IMR-90 (cell line): Measurements from ENCODE around the gene IL18BP. TPM values are rescaled to one million over a fixed set of nuclear protein-coding genes. Genes with fewer than 3 reads are reported as not detected.

Experiments used
- ATAC-seq: fragments of 200-7000 bp; cut with Tn5 transposase; 2 replicates; pipeline ENCODE4 v1.9.1; 2020; ENCODE audit warnings: low read depth, mild to moderate bottlenecking, moderate library complexity
- BruUV-seq: library from RNA; stranded (reverse); fragments of 400-500 nt; replicated peaks from 2 replicates; lab custom pipeline; 2021; lab: Mats Ljungman, UMichigan
- CTCF ChIA-PET: fragments of 300-600 bp; formaldehyde crosslinking; extraction: SDS; loops from one replicate; lab custom pipeline; 2021; ENCODE audit warnings: antibody characterized with exemption; lab: Yijun Ruan, JAX
- POLR2A ChIA-PET: fragments of 300-600 bp; sonication (Branson Sonifier 250); formaldehyde crosslinking; loops from one replicate; lab custom pipeline; 2022; ENCODE audit warnings: antibody characterized with exemption; ENCODE audit not compliant: unreplicated experiment; lab: Charles Lee
- DNase-seq: peaks from one replicate; pipeline ENCODE4 v3.0.0; 2013
- H2AFZ ChIP-seq: replicated peaks from 2 replicates; pipeline ENCODE3; 2013; ENCODE audit warnings: low read length, mild to moderate bottlenecking; ENCODE audit not compliant: poor library complexity
- H2AK5ac ChIP-seq: 2 replicates; pipeline ENCODE4 v1.6.1; 2013; ENCODE audit warnings: low read depth, low read length, inconsistent platforms
- H2AK9ac ChIP-seq: replicated peaks from 2 replicates; pipeline ENCODE3; 2013; ENCODE audit warnings: mild to moderate bottlenecking, low read depth, low read length, moderate library complexity; ENCODE audit not compliant: poor library complexity
- H2BK120ac ChIP-seq: 2 replicates; pipeline ENCODE4 v1.6.1; 2013; ENCODE audit warnings: low read depth, low read length, inconsistent platforms
- H2BK15ac ChIP-seq: 3 replicates; pipeline ENCODE4 v1.6.1; 2013; ENCODE audit warnings: low read depth, low read length, inconsistent platforms
- H2BK20ac ChIP-seq: 2 replicates; pipeline ENCODE4 v1.6.1; 2013; ENCODE audit warnings: low read depth, mild to moderate bottlenecking, inconsistent platforms, low read length, moderate library complexity
- H2BK5ac ChIP-seq: 2 replicates; pipeline ENCODE4 v1.6.1; 2013; ENCODE audit warnings: mild to moderate bottlenecking, low read depth, low read length, inconsistent platforms; ENCODE audit not compliant: poor library complexity, severe bottlenecking
- H3K14ac ChIP-seq: replicated peaks from 2 replicates; pipeline ENCODE4 v1.6.1; 2013; ENCODE audit warnings: low read depth, low read length, inconsistent platforms
- H3K18ac ChIP-seq: 2 replicates; pipeline ENCODE4 v1.6.1; 2013; ENCODE audit warnings: low read depth, low read length, control low read depth
- H3K23ac ChIP-seq: 2 replicates; pipeline ENCODE4 v1.6.1; 2013; ENCODE audit warnings: low read depth, low read length, inconsistent platforms
- H3K27ac ChIP-seq: 2 replicates; pipeline ENCODE4 v1.5.1; 2013; ENCODE audit warnings: mild to moderate bottlenecking, control low read depth, low read length; ENCODE audit not compliant: insufficient read depth
- H3K27me3 ChIP-seq: 2 replicates; pipeline ENCODE4 v1.6.1; 2013; ENCODE audit warnings: low read length; ENCODE audit not compliant: control insufficient read depth, insufficient read depth
- H3K36me3 ChIP-seq: 2 replicates; pipeline ENCODE4 v1.6.1; 2013; ENCODE audit warnings: low read length, mixed read lengths; ENCODE audit not compliant: control insufficient read depth, insufficient read depth
- H3K4ac ChIP-seq: 2 replicates; pipeline ENCODE4 v1.6.1; 2013; ENCODE audit warnings: low read depth, low read length, inconsistent platforms
- H3K4me1 ChIP-seq: 2 replicates; pipeline ENCODE4 v1.6.1; 2013; ENCODE audit warnings: low read length, mixed read lengths; ENCODE audit not compliant: control insufficient read depth, insufficient read depth
- H3K4me2 ChIP-seq: 2 replicates; pipeline ENCODE4 v1.6.1; 2013; ENCODE audit warnings: low read depth, mild to moderate bottlenecking, control low read depth, low read length, moderate library complexity
- H3K4me3 ChIP-seq: 2 replicates; pipeline ENCODE4 v1.5.1; 2013; ENCODE audit warnings: low read depth, mild to moderate bottlenecking, control low read depth, low read length, moderate library complexity; ENCODE audit not compliant: insufficient read depth
- H3K56ac ChIP-seq: 2 replicates; pipeline ENCODE4 v1.6.1; 2013; ENCODE audit warnings: low read length, inconsistent platforms; ENCODE audit not compliant: insufficient read depth; ENCODE audit errors: extremely low read depth
- H3K79me1 ChIP-seq, 2 experiments: 2 replicates each; pipeline ENCODE4 v1.6.1; 2013; ENCODE audit warnings: low read length in 2 of 2, inconsistent platforms in 1 of 2, low read depth in 1 of 2
- H3K9ac ChIP-seq: 2 replicates; pipeline ENCODE4 v1.6.1; 2013; ENCODE audit warnings: low read depth, low read length, control low read depth
- H3K9me1 ChIP-seq: 2 replicates; pipeline ENCODE4 v1.6.1; 2013; ENCODE audit warnings: low read length, inconsistent platforms; ENCODE audit not compliant: insufficient read depth
- H3K9me3 ChIP-seq: 2 replicates; pipeline ENCODE4 v1.6.1; 2013; ENCODE audit warnings: low read length; ENCODE audit not compliant: control insufficient read depth, insufficient read depth
- H4K20me1 ChIP-seq: 2 replicates; pipeline ENCODE4 v1.6.1; 2013; ENCODE audit warnings: low read length, inconsistent platforms; ENCODE audit not compliant: insufficient read depth
- H4K5ac ChIP-seq: 2 replicates; pipeline ENCODE4 v1.6.1; 2013; ENCODE audit warnings: mild to moderate bottlenecking, low read depth, low read length, control low read depth
- H4K8ac ChIP-seq, 2 experiments: 2 replicates each; pipeline ENCODE4 v1.6.1; 2013; ENCODE audit warnings: low read depth in 2 of 2, low read length in 2 of 2, control low read depth in 1 of 2, inconsistent platforms in 1 of 2
- H4K91ac ChIP-seq: 2 replicates; pipeline ENCODE4 v1.6.1; 2013; ENCODE audit warnings: low read depth, low read length, inconsistent platforms; ENCODE audit not compliant: insufficient read depth
- BHLHE40 ChIP-seq: fragments of 150-350 bp; IDR thresholded peaks from 2 replicates; pipeline ENCODE4 v1.6.1; 2016; ENCODE audit warnings: mild to moderate bottlenecking, low read depth, low read length
- CEBPB ChIP-seq: IDR thresholded peaks from 2 replicates; pipeline ENCODE4 v1.6.1; 2012; ENCODE audit warnings: low read depth, low read length, improper control_type of control experiment
- CHD1 ChIP-seq: IDR thresholded peaks from 2 replicates; pipeline ENCODE4 v1.6.1; 2012; ENCODE audit warnings: low read depth, low read length, improper control_type of control experiment
- FOS ChIP-seq: fragments of 150-350 bp; IDR thresholded peaks from 2 replicates; pipeline ENCODE4 v1.6.1; 2016; ENCODE audit warnings: low read depth, low read length
- MAFK ChIP-seq: IDR thresholded peaks from 2 replicates; pipeline ENCODE4 v1.6.1; 2012; ENCODE audit warnings: low read depth, low read length, improper control_type of control experiment
- MAZ ChIP-seq: IDR thresholded peaks from 2 replicates; pipeline ENCODE4 v1.6.1; 2012; ENCODE audit warnings: low read depth, mild to moderate bottlenecking, low read length, improper control_type of control experiment, moderate library complexity, borderline replicate concordance
- MXI1 ChIP-seq: IDR thresholded peaks from 2 replicates; pipeline ENCODE4 v1.6.1; 2012; ENCODE audit warnings: low read depth, mild to moderate bottlenecking, low read length, moderate library complexity, borderline replicate concordance
- NFE2L2 ChIP-seq: fragments of 150-350 bp; IDR thresholded peaks from 2 replicates; pipeline ENCODE4 v1.6.1; 2016; ENCODE audit warnings: low read depth, mild to moderate bottlenecking, low read length
- POLR2A ChIP-seq: IDR thresholded peaks from 2 replicates; pipeline ENCODE4 v1.6.1; 2012; ENCODE audit warnings: mild to moderate bottlenecking, low read depth, low read length
- RAD21 ChIP-seq: IDR thresholded peaks from 2 replicates; pipeline ENCODE4 v1.6.1; 2012; ENCODE audit warnings: low read length, improper control_type of control experiment
- RCOR1 ChIP-seq: IDR thresholded peaks from 2 replicates; pipeline ENCODE4 v1.6.1; 2012; ENCODE audit warnings: mild to moderate bottlenecking, low read length, improper control_type of control experiment; ENCODE audit not compliant: insufficient replicate concordance
- RFX5 ChIP-seq: IDR thresholded peaks from 2 replicates; pipeline ENCODE4 v1.8.0; 2012; ENCODE audit warnings: low read depth, mild to moderate bottlenecking, low read length, moderate library complexity
- SMC3 ChIP-seq: fragments of 150-350 bp; IDR thresholded peaks from 2 replicates; pipeline ENCODE4 v1.6.1; 2016; ENCODE audit warnings: low read depth, mild to moderate bottlenecking, antibody characterized with exemption, low read length, moderate library complexity
- WGBS, 2 experiments: methylation state at CpG; one replicate each; pipeline versions ENCODE4 v1.1.5 to v1.1.7; 2013; ENCODE audit warnings: missing lambda C conversion rate in 2 of 2; ENCODE audit not compliant: insufficient read length in 1 of 2; ENCODE audit errors: extremely low coverage in 2 of 2; 5-methylcytosine and 5-hydroxymethylcytosine counted together
- dilution Hi-C: fragments of 300-500 bp; cut with HindIII; formaldehyde crosslinking; loops from one replicate; pipeline ENCODE4 v1.14.3; 2018; ENCODE audit warnings: low sequenced_read_pairs; ENCODE audit not compliant: unreplicated experiment
- in situ Hi-C: fragments of 300-500 bp; cut with MboI; formaldehyde crosslinking; loops from 3 replicates; pipeline ENCODE4 v1.14.3; 2019; ENCODE audit warnings: low sequenced_read_pairs, inconsistent platforms, mixed read lengths
- intact Hi-C: fragments of 100-400 bp; cut with micrococcal nuclease; formaldehyde crosslinking; loops from 2 replicates; pipeline ENCODE4 v1.10.0; 2022
- polyA plus RNA-seq, 3 experiments: library from polyadenylated mRNA; depleted of rRNA; stranded (reverse); fragments of >200 nt; gene quantifications; 2 replicates each; pipeline ENCODE4 v1.2.3, GENCODE V29; 2012; ENCODE audit warnings: low replicate concordance in 1 of 3
- total RNA-seq: library from RNA; depleted of rRNA; stranded (reverse); fragments of >200 nt; gene quantifications from 2 replicates; pipeline ENCODE4 v1.2.3, GENCODE V29; 2012
- TF ChIP-seq, protein P1 (sequence below): conservative IDR thresholded peaks from 2 replicates; pipeline ENCODE4 v1.5.1; 2012; ENCODE audit warnings: mild to moderate bottlenecking, low read depth, low read length, improper control_type of control experiment
- TF ChIP-seq, protein P2 (sequence below): fragments of 150-350 bp; IDR thresholded peaks from 2 replicates; pipeline ENCODE4 v1.6.1; 2017; ENCODE audit warnings: mild to moderate bottlenecking, antibody characterized with exemption, low read length, low read depth
- TF ChIP-seq, protein P3 (sequence below): fragments of 150-350 bp; IDR thresholded peaks from 2 replicates; pipeline ENCODE4 v1.6.1; 2016; ENCODE audit warnings: low read depth, mild to moderate bottlenecking, low read length, moderate library complexity, borderline replicate concordance

Gene IL18BP
- total and polyA plus RNA-seq, 2 of the 4 experiments (the other 2 are of a cell fraction), result 0.90 to 3.2 TPM

DNA sequence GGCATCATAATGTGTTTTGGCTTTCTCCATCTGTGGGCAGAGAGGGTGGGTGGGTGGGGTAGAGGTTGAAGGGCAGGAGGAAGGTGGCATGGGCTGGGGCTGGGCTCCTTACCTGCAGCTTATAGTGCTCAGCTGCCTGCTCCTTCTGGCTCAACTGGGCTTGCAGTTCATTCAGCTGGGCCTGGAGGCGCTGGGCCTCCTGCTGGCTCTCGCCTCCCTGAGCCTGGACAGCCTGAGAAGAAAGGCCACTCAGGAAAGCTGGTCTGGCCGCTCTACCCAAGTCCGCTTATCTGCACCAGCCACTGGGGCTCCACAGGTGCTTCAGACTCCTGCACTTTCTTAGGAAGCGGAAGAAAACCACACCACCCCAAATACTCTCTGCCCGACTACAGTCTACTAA is 10.4 kb downstream of the IL18BP start:
- no peaks in the 10 kb centered on the region for H3K27me3 ChIP-seq
- H3K4me3 ChIP-seq, result no peak overlapping the region
- no peak overlapping the region for H2BK15ac ChIP-seq
- no peak overlapping the region for H2BK5ac ChIP-seq
- no TSS peak for BruUV-seq
- DNase-seq (no peak), ATAC-seq (no peak)
- peaks cover 27 to 46% of the 10 kb centered on the region in 2 experiments for H3K79me1 ChIP-seq
- H4K8ac ChIP-seq, result no peak overlapping the region
- H3K9me1 ChIP-seq, result 0 out of 2 replicates have a peak, but pooled peaks cover 5% of the 10 kb centered on the region
- no peak overlapping the region for H3K4ac ChIP-seq
- no peak overlapping the region for H4K91ac ChIP-seq
- H2AK9ac ChIP-seq, result no peak overlapping the region
- H3K27ac ChIP-seq, result no peak overlapping the region
- H2BK20ac ChIP-seq, result no peak overlapping the region
- H4K20me1 ChIP-seq, result peaks cover 31% of the 10 kb centered on the region; the same call in 1 of the 2 replicates
- in situ Hi-C loops, result no loop called here
- H3K4me2 ChIP-seq, result no peak overlapping the region
- no peaks in the 10 kb centered on the region for H3K9me3 ChIP-seq
- POLR2A ChIA-PET, result no interaction called here
- H4K5ac ChIP-seq, result no peak overlapping the region
- dilution Hi-C loops, result no loop called here
- H3K23ac ChIP-seq, result no peak overlapping the region
- WGBS, 2 experiments, result no CpG with 5 or more reads among the region's 6 CpGs
- no peak overlapping the region for H3K56ac ChIP-seq
- H3K36me3 ChIP-seq, result peaks cover 96% of the 10 kb centered on the region
- intact Hi-C loops, result no loop called here
- TF ChIP-seq RCOR1 (no peak), NFE2L2 (no peak), FOS (no peak), MAFK (no peak), MXI1 (no peak), RFX5 (no peak), RAD21 (no peak), CEBPB (no peak), POLR2A (no peak), CHD1 (no peak), MAZ (no peak), SMC3 (no peak), BHLHE40 (no peak)
- TF ChIP-seq, protein P1, sequence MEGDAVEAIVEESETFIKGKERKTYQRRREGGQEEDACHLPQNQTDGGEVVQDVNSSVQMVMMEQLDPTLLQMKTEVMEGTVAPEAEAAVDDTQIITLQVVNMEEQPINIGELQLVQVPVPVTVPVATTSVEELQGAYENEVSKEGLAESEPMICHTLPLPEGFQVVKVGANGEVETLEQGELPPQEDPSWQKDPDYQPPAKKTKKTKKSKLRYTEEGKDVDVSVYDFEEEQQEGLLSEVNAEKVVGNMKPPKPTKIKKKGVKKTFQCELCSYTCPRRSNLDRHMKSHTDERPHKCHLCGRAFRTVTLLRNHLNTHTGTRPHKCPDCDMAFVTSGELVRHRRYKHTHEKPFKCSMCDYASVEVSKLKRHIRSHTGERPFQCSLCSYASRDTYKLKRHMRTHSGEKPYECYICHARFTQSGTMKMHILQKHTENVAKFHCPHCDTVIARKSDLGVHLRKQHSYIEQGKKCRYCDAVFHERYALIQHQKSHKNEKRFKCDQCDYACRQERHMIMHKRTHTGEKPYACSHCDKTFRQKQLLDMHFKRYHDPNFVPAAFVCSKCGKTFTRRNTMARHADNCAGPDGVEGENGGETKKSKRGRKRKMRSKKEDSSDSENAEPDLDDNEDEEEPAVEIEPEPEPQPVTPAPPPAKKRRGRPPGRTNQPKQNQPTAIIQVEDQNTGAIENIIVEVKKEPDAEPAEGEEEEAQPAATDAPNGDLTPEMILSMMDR, result no peak
- TF ChIP-seq, protein P2, sequence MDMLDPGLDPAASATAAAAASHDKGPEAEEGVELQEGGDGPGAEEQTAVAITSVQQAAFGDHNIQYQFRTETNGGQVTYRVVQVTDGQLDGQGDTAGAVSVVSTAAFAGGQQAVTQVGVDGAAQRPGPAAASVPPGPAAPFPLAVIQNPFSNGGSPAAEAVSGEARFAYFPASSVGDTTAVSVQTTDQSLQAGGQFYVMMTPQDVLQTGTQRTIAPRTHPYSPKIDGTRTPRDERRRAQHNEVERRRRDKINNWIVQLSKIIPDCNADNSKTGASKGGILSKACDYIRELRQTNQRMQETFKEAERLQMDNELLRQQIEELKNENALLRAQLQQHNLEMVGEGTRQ, result no peak
- TF ChIP-seq, protein P3, sequence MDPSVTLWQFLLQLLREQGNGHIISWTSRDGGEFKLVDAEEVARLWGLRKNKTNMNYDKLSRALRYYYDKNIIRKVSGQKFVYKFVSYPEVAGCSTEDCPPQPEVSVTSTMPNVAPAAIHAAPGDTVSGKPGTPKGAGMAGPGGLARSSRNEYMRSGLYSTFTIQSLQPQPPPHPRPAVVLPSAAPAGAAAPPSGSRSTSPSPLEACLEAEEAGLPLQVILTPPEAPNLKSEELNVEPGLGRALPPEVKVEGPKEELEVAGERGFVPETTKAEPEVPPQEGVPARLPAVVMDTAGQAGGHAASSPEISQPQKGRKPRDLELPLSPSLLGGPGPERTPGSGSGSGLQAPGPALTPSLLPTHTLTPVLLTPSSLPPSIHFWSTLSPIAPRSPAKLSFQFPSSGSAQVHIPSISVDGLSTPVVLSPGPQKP, result no peak
- H2BK120ac ChIP-seq, result no peak overlapping the region
- CTCF ChIA-PET, result no interaction called here
- no peak overlapping the region for H3K14ac ChIP-seq
- no peak overlapping the region for H2AK5ac ChIP-seq
- H3K9ac ChIP-seq, result no peak overlapping the region
- H3K4me1 ChIP-seq, result no peaks in the 10 kb centered on the region
- H2AFZ ChIP-seq, result no peak overlapping the region
- no peak overlapping the region for H3K18ac ChIP-seq
